Spleen (tissue), 7 donors: ENCODE data around the gene TMEM170B.

Experiments used
- POLR2A ChIP-seq, 3 donors: fragments of 450-650 bp; IDR thresholded peaks; one replicate each; pipeline ENCODE4 v1.5.1; 2017; ENCODE audit warnings: antibody characterized with exemption in 3 of 3, mild to moderate bottlenecking in 1 of 3
- TF ChIP-seq, protein P1 (sequence below), 11 experiments: fragments of 200-600 bp in 7 of 11; fragments of 450-650 bp in 4 of 11; sonication (generic) in 4 of 11; IDR thresholded peaks in 8 of 11; conservative IDR thresholded peaks in 3 of 11; 1 replicate in 7 of 11; 2 replicates in 4 of 11; pipeline versions ENCODE4 v1.4.0 to v1.8.0; 2016 to 2021; ENCODE audit warnings: antibody characterized with exemption in 11 of 11, inconsistent platforms in 4 of 11, mild to moderate bottlenecking in 1 of 11
- donor health status: DM: no; HTN: no; CAD: no; lungs with moderate emphysema.
- donor health status: DM: no; HTN: no; CAD: no.
- donor health status: DM: no; HTN: no; CAD: no.

GRCh38 chr6:11491596-11492463 lies 45.7 kb upstream of the TMEM170B start:
- TF ChIP-seq, protein P1, sequence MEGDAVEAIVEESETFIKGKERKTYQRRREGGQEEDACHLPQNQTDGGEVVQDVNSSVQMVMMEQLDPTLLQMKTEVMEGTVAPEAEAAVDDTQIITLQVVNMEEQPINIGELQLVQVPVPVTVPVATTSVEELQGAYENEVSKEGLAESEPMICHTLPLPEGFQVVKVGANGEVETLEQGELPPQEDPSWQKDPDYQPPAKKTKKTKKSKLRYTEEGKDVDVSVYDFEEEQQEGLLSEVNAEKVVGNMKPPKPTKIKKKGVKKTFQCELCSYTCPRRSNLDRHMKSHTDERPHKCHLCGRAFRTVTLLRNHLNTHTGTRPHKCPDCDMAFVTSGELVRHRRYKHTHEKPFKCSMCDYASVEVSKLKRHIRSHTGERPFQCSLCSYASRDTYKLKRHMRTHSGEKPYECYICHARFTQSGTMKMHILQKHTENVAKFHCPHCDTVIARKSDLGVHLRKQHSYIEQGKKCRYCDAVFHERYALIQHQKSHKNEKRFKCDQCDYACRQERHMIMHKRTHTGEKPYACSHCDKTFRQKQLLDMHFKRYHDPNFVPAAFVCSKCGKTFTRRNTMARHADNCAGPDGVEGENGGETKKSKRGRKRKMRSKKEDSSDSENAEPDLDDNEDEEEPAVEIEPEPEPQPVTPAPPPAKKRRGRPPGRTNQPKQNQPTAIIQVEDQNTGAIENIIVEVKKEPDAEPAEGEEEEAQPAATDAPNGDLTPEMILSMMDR (IDR thresholded peaks at IDR 0.05 in 8 of 11, conservative IDR thresholded peaks at IDR 0.05 in 3 of 11): no peak
- no peak for TF ChIP-seq POLR2A (IDR thresholded peaks at IDR 0.05)
